ENCODE results near the gene FBXL16.

DNA sequence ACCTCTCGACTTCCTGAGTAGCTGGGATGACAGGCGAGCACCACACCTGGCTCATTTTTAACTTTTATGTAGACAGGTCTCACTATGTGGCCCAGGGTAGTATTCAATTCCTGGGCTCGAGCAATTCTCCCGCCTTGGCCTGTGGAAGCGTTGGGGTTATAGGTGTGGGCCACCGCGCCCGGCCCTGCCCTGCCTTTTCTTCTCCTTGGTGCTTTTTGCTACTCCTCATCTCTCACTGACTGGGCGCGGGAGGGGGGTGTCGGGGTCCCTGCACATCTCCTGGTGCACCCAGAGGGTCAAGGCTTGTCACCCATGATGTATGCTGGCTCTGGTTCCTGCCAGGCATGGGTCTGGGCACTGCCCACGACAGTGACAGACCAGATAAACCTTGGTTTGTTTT, 61.0 kb downstream of the FBXL16 start:
- TF ChIP-seq, protein P1, sequence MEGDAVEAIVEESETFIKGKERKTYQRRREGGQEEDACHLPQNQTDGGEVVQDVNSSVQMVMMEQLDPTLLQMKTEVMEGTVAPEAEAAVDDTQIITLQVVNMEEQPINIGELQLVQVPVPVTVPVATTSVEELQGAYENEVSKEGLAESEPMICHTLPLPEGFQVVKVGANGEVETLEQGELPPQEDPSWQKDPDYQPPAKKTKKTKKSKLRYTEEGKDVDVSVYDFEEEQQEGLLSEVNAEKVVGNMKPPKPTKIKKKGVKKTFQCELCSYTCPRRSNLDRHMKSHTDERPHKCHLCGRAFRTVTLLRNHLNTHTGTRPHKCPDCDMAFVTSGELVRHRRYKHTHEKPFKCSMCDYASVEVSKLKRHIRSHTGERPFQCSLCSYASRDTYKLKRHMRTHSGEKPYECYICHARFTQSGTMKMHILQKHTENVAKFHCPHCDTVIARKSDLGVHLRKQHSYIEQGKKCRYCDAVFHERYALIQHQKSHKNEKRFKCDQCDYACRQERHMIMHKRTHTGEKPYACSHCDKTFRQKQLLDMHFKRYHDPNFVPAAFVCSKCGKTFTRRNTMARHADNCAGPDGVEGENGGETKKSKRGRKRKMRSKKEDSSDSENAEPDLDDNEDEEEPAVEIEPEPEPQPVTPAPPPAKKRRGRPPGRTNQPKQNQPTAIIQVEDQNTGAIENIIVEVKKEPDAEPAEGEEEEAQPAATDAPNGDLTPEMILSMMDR (IDR thresholded peaks at IDR 0.05) = no peak
- no peak for TF ChIP-seq EZH2 (IDR thresholded peaks at IDR 0.05)
- no peak for TF ChIP-seq EZH2phosphoT487 (IDR thresholded peaks at IDR 0.05)
